GM21717 (cell line): ENCODE measurements around the gene ANKRD34A.

Source experiments
- ATAC-seq: cut with Tn5 transposase; IDR thresholded peaks from one replicate; pipeline ENCODE4 v1.9.1; 2021; ENCODE audit warnings: mild to moderate bottlenecking, moderate library complexity; ENCODE audit not compliant: unreplicated experiment

Gene ANKRD34A

GRCh38 chr1:145974721-145975120, 10.3 kb upstream of the ANKRD34A start:
- no peak for ATAC-seq

GRCh38 chr1:145972580-145972979, 8.2 kb upstream of the ANKRD34A start:
- no peak for ATAC-seq

- no peak for ATAC-seq
These were observed 2.9 kb upstream of the ANKRD34A start for GRCh38 chr1:145967288-145967687.

GRCh38 chr1:145965119-145965744, 857 bp upstream of the ANKRD34A start:
- ATAC-seq: no peak

GRCh38 chr1:145963265-145964019, 933 bp downstream of the ANKRD34A start:
- no peak for ATAC-seq

- ATAC-seq: no peak
These were observed 1.9 kb downstream of the ANKRD34A start for GRCh38 chr1:145962157-145963102.

GRCh38 chr1:145961425-145962156, 2.8 kb downstream of the ANKRD34A start:
- no peak for ATAC-seq

- ATAC-seq: no peak
These were observed 3.3 kb downstream of the ANKRD34A start for GRCh38 chr1:145961109-145961424.

- no peak for ATAC-seq
These were observed 3.8 kb downstream of the ANKRD34A start for GRCh38 chr1:145960468-145961108.

- ATAC-seq: no peak
These were observed 4.4 kb downstream of the ANKRD34A start for GRCh38 chr1:145959957-145960467.

GRCh38 chr1:145959333-145959732, 5.0 kb downstream of the ANKRD34A start:
- no peak for ATAC-seq

- ATAC-seq: no peak
These were observed 5.6 kb downstream of the ANKRD34A start for GRCh38 chr1:145958734-145959133.

- ATAC-seq: peak; percentile 80
These were observed 6.7 kb downstream of the ANKRD34A start, which contains the start of gene LIX1L for GRCh38 chr1:145957443-145958319. LIX1L (minus strand) TSS chr1:145958017; CDS start chr1:145957927, 90 bp downstream.

GRCh38 chr1:145956781-145957442, 7.5 kb downstream of the ANKRD34A start:
- ATAC-seq: no peak

- no peak for ATAC-seq
These were observed 8.0 kb downstream of the ANKRD34A start for GRCh38 chr1:145956361-145956760.

- ATAC-seq: no peak
These were observed 8.9 kb downstream of the ANKRD34A start for GRCh38 chr1:145955436-145955835.

- no peak for ATAC-seq
These were observed 10.5 kb downstream of the ANKRD34A start for GRCh38 chr1:145953861-145954260.

GRCh38 chr1:145952903-145953302, 11.5 kb downstream of the ANKRD34A start:
- no peak for ATAC-seq

GRCh38 chr1:145951526-145951925, 12.8 kb downstream of the ANKRD34A start:
- ATAC-seq: no peak
